A673 (cell line): ENCODE measurements around the gene SCRN1. TPM values are rescaled to one million over a fixed set of nuclear protein-coding genes. Genes with fewer than 3 reads are reported as not detected.

Source experiments
- BruUV-seq: library from RNA; stranded (reverse); fragments of 400-500 nt; replicated peaks from 2 replicates; lab custom pipeline; 2021; lab: Mats Ljungman, UMichigan
- CTCF ChIA-PET: fragments of 300-600 bp; sonication (Branson Sonifier 250); formaldehyde crosslinking; loops from one replicate; lab custom pipeline; 2022; ENCODE audit warnings: antibody characterized with exemption; lab: Charles Lee
- POLR2A ChIA-PET: fragments of 300-600 bp; sonication (Branson Sonifier 250); formaldehyde crosslinking; loops from one replicate; lab custom pipeline; 2022; ENCODE audit warnings: antibody characterized with exemption; ENCODE audit not compliant: low non-redundant PET; lab: Charles Lee
- DNase-seq: peaks from one replicate; pipeline ENCODE4 v3.0.0-alpha.2; 2015; ENCODE audit warnings: low spot score
- H3K27ac ChIP-seq: fragments of 200-600 bp; sonication (generic); 2 replicates; pipeline ENCODE4 v1.5.1; 2016; ENCODE audit warnings: mixed run types, low read depth, mild to moderate bottlenecking, mixed read lengths, antibody characterized with exemption, low read length; ENCODE audit not compliant: poor library complexity, severe bottlenecking
- H3K27me3 ChIP-seq: fragments of 200-600 bp; sonication (generic); replicated peaks from 2 replicates; pipeline ENCODE4 v1.6.1; 2017; ENCODE audit warnings: mixed run types, low read depth, mild to moderate bottlenecking, mixed read lengths, antibody characterized with exemption, low read length; ENCODE audit not compliant: insufficient read depth, poor library complexity
- H3K36me3 ChIP-seq: fragments of 200-600 bp; sonication (generic); 2 replicates; pipeline ENCODE4 v1.6.1; 2016; ENCODE audit warnings: mixed run types, mild to moderate bottlenecking, mixed read lengths, antibody characterized with exemption, low read length; ENCODE audit not compliant: insufficient read depth, poor library complexity, severe bottlenecking
- H3K4me1 ChIP-seq: fragments of 200-600 bp; sonication (generic); 2 replicates; pipeline ENCODE4 v1.6.1; 2017; ENCODE audit warnings: mixed run types, mild to moderate bottlenecking, mixed read lengths, antibody characterized with exemption, low read length; ENCODE audit not compliant: insufficient read depth, poor library complexity, severe bottlenecking
- H3K4me3 ChIP-seq: fragments of 200-600 bp; sonication (generic); 2 replicates; pipeline ENCODE4 v1.5.1; 2016; ENCODE audit warnings: low read depth, mixed run types, mild to moderate bottlenecking, mixed read lengths, low read length; ENCODE audit not compliant: poor library complexity, severe bottlenecking
- H3K9me3 ChIP-seq: fragments of 200-600 bp; sonication (generic); 2 replicates; pipeline ENCODE4 v1.6.1; 2016; ENCODE audit warnings: mixed run types, low read depth, mild to moderate bottlenecking, mixed read lengths, antibody characterized with exemption, low read length; ENCODE audit not compliant: poor library complexity, severe bottlenecking
- CTCF ChIP-seq: fragments of 300-800, 200-600 bp; sonication (generic); conservative IDR thresholded peaks from 2 replicates; pipeline ENCODE4 v1.5.1; 2017; ENCODE audit warnings: low read depth, mild to moderate bottlenecking, antibody characterized with exemption, low read length, moderate library complexity, mixed read lengths
- EZH2 ChIP-seq: fragments of 200-600 bp; sonication (generic); IDR thresholded peaks from 2 replicates; pipeline ENCODE4 v1.6.1; 2017; ENCODE audit warnings: borderline replicate concordance, low read depth, mild to moderate bottlenecking, mixed read lengths, antibody characterized with exemption, low read length; ENCODE audit not compliant: poor library complexity, severe bottlenecking
- intact Hi-C: fragments of 100-400 bp; cut with micrococcal nuclease; formaldehyde crosslinking; loops from one replicate; pipeline ENCODE4 v1.10.0; 2022; ENCODE audit not compliant: unreplicated experiment
- total RNA-seq: library from RNA; stranded (reverse); gene quantifications from 2 replicates; pipeline ENCODE4 v1.2.3, GENCODE V29; 2021

Gene SCRN1
- total RNA-seq, 1 experiment from 2014 or later = 83.9 TPM

- no peak for DNase-seq
- intact Hi-C loops = no loop called here
- no TSS peak for BruUV-seq
- CTCF ChIA-PET = no interaction called here
- H3K4me1 ChIP-seq = no peaks in the 10 kb centered on the region
- no peaks in the 10 kb centered on the region for H3K27me3 ChIP-seq
- POLR2A ChIA-PET = interaction anchor here (0.6 kb wide), 1 partner anchor 86 kb away, joined by 3 read pairs; no protein-coding TSS in a partner anchor
- H3K9me3 ChIP-seq = no peaks in the 10 kb centered on the region
- no peak overlapping the region for H3K27ac ChIP-seq
- H3K36me3 ChIP-seq = no peaks in the 10 kb centered on the region
- TF ChIP-seq CTCF = no peak
- TF ChIP-seq EZH2 = no peak
- no peak overlapping the region for H3K4me3 ChIP-seq
Observed at GRCh38 chr7:29900745-29901144, 88.9 kb downstream of the SCRN1 start.

DNA sequence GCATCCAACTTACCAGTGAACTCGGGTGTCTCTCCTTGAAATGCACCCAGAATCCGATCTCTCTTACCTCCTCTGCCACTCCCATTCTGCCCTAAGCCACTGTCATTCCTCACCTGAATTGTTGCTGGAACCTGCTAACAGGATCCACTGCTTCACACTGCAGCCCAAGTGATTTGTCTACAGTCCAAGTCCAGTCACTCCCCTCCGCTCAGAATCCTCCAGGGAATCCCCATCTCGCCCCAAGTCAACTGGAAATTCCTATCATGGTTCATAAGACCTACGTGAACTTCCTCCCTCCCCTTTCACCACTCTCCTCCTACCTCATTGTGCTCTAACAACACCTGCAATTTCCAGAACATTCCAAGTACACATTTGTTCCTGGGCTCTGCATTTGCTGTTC, 91.3 kb downstream of the SCRN1 start:
- no TSS peak for BruUV-seq
- POLR2A ChIA-PET = no interaction called here
- no peaks in the 10 kb centered on the region for H3K4me1 ChIP-seq
- no peak for TF ChIP-seq EZH2
- no peak for TF ChIP-seq CTCF
- H3K27ac ChIP-seq = no peak overlapping the region
- H3K36me3 ChIP-seq = no peaks in the 10 kb centered on the region
- H3K4me3 ChIP-seq = no peak overlapping the region
- no peak for DNase-seq
- H3K9me3 ChIP-seq = no peaks in the 10 kb centered on the region
- CTCF ChIA-PET = no interaction called here
- intact Hi-C loops = no loop called here
- H3K27me3 ChIP-seq = no peaks in the 10 kb centered on the region

DNA sequence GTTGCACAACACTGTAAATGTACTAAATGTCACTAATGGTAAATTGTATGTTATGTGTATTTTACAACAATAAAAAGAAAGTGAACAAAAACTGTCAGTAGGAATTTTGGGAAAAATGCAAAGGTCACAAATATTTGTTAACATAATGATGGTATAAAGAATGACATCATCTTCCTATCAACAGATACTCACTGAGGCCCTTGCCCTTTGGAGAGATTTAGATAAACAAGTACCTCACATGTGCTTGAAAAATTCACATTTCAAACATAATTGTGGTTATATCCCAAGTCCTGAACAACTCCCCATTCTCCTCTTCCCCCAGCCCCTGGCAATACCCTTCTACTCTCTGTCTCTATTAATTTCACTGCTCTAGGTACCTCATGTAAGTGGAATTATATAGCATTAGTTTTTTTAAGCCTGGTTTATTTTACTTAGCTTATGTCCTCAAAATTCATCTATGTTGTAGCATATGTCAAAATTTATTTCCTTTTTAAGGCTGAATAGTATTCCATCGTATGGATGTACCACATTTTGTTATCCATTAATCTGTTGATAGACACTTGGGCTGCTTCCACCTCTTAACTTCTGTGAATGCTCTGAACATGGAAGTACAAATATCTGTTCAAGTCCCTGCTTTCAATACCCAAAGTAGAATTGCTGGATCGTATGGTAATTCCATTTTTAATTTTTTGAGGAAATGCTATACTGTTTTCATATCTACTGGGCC, 92.8 kb downstream of the SCRN1 start:
- POLR2A ChIA-PET = no interaction called here
- DNase-seq = no peak
- TF ChIP-seq EZH2 = no peak
- TF ChIP-seq CTCF = no peak
- no peaks in the 10 kb centered on the region for H3K36me3 ChIP-seq
- no peak overlapping the region for H3K27ac ChIP-seq
- H3K27me3 ChIP-seq = no peaks in the 10 kb centered on the region
- intact Hi-C loops = no loop called here
- H3K4me1 ChIP-seq = no peaks in the 10 kb centered on the region
- no peaks in the 10 kb centered on the region for H3K9me3 ChIP-seq
- H3K4me3 ChIP-seq = no peak overlapping the region
- CTCF ChIA-PET = no interaction called here
- BruUV-seq = no TSS peak
